Measurements from ENCODE around the gene CD69. TPM values are rescaled to one million over a fixed set of nuclear protein-coding genes. Genes with fewer than 3 reads are reported as not detected.
A peak's percentile ranks its signal among the peaks of the same experiment; 100 is the strongest.

The CD69 gene
- total RNA-seq, 2 experiments from 2014 or later = 150 to 153 TPM

DNA sequence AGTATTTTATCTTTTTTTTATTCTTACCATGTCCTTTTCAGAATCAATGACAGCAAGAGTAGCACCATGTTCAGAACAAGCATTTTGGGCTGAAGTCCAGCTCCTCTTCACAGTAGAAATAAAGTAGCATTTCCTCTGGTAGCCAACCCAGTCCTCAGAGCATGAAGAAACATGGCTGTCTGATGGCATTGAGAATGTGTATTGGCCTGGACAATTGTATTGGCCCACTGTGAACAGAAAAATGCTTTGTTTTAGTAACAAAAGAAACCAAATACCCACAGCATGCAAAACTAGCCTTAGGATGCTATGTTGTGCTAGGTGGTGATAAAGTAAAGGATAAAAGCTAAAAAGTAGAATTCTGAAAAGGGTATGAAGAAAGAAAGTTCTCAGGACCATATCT is 5.7 kb downstream of the CD69 start:
- H3K36me3 Mint-ChIP-seq (ENCODE audit: low read depth) = peaks cover 78% of the 10 kb centered on the region
- peaks cover 39% of the 10 kb centered on the region for H3K4me1 Mint-ChIP-seq (ENCODE audit: low read depth)
- H3K4me3 Mint-ChIP-seq = peak overlapping the region; percentile 95
- peak overlapping the region; percentile 99 for H3K27ac Mint-ChIP-seq
- intact Hi-C loops (cut with micrococcal nuclease) = no loop called here
- no peaks in the 10 kb centered on the region for H3K9me3 Mint-ChIP-seq
- no peaks in the 10 kb centered on the region for H3K27me3 Mint-ChIP-seq (ENCODE audit: low read depth)
- CTCF ChIA-PET = interaction anchor here (0.7 to 19.4 kb wide), 3 partner anchors 12 to 73 kb away, joined by 4 to 537 read pairs (median 4); no protein-coding TSS in a partner anchor
- no peak for DNase-seq

DNA sequence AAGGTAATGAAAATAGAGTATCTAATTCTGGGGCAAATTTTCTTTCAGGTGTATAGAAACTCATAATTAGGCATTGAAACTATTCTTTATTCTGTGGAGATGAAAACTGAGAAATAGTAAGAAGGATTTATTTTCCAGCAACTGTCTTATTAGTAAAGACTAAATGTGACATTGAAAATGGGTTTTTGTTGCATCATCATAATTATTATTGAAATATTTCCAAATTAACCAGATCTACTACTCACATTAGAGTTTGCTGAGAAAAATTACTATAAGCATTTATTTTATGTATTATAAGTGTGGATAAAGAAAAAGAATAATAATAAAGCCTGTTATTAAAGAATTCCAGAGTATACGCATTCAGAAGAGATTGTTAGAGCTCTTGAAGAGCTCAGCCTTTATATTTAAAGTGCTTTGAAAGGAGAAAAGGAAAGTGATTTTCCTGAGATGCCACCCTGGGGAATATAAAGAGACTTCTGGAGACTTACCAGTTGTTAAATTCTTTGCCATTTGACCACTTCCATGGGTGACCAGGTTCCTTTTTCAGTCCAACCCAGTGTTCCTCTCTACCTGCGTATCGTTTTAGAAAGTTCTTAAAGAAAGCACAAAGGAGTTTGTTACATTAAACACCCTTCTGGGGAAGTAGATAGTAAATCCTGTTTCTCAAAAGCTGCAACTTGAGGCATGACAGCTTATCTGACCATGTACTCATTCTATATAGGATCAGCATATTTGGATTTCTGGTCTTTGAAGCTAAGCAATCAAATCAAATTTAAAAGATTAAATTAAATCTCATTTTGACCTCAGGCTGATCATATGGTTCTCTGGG is 6.4 kb downstream of the CD69 start:
- DNase-seq = no peak
- Mint-ChIP-seq H3K27me3 (ENCODE audit: low read depth) (no peaks in the 10 kb centered on the region), H3K4me1 (ENCODE audit: low read depth) (peaks cover 41% of the 10 kb centered on the region), H3K36me3 (ENCODE audit: low read depth) (peaks cover 70% of the 10 kb centered on the region), H3K9me3 (no peaks in the 10 kb centered on the region), H3K27ac (peak overlapping the region; percentile 99), H3K4me3 (peak overlapping the region; percentile 95)
- intact Hi-C loops (cut with micrococcal nuclease) = no loop called here
- CTCF ChIA-PET = interaction anchor here (0.6 to 19.4 kb wide), 6 partner anchors 12 to 187 kb away, joined by 3 to 537 read pairs (median 4); no protein-coding TSS in a partner anchor

DNA sequence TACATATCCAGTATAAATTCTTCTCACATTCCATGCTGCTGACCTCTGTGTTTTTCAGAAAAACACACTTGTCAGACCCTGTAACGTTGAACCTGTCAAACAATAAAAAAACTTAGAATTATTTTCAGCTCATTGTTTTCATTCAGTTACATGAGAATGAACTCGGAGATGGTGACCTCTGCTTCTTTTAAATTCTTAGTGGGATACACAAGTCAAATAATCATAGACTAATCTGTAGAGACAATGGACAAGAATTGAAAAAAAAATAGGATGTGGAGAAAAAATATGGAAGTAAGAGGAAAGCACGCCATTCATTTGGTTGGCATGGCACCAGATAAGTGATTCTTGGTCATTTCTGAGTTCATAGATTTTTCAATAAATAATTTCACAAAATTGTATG is 7.2 kb downstream of the CD69 start:
- CTCF ChIA-PET = interaction anchor here (0.7 to 19.4 kb wide), 4 partner anchors 45 to 77 kb away, joined by 3 to 537 read pairs (median 4); no protein-coding TSS in a partner anchor
- H3K27ac Mint-ChIP-seq = peak overlapping the region; percentile 99
- no peaks in the 10 kb centered on the region for H3K9me3 Mint-ChIP-seq
- peaks cover 63% of the 10 kb centered on the region for H3K36me3 Mint-ChIP-seq (ENCODE audit: low read depth)
- peak overlapping the region; percentile 95 for H3K4me3 Mint-ChIP-seq
- intact Hi-C loops (cut with micrococcal nuclease) = no loop called here
- no peak for DNase-seq
- no peaks in the 10 kb centered on the region for H3K27me3 Mint-ChIP-seq (ENCODE audit: low read depth)
- H3K4me1 Mint-ChIP-seq (ENCODE audit: low read depth) = peaks cover 44% of the 10 kb centered on the region

DNA sequence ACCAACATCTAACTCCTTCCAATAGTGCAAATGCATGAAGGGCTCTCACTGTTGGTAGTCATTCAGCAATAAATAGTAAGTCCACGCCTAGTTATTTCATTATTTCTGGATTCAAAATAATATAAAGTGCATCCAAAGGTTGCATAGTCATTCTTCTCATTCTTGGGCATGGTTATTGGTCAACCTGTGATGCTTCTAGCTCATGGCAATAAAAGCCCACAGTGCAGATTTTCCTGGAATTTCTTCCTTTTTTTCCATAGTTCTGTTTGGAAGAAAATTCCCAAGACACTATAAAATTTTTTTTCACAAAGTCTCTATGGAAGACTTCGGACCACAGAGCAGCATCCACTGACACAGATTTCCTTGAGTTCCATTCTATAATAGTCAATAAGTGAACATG is 7.6 kb downstream of the CD69 start:
- no peak for DNase-seq
- H3K9me3 Mint-ChIP-seq = no peaks in the 10 kb centered on the region
- intact Hi-C loops (cut with micrococcal nuclease) = no loop called here
- peak overlapping the region; percentile 99 for H3K27ac Mint-ChIP-seq
- H3K4me3 Mint-ChIP-seq = peak overlapping the region; percentile 95
- H3K27me3 Mint-ChIP-seq (ENCODE audit: low read depth) = no peaks in the 10 kb centered on the region
- peaks cover 59% of the 10 kb centered on the region for H3K36me3 Mint-ChIP-seq (ENCODE audit: low read depth)
- CTCF ChIA-PET = interaction anchor here (0.7 to 19.4 kb wide), 2 partner anchors 46 to 55 kb away, joined by 3 to 537 read pairs; no protein-coding TSS in a partner anchor
- peaks cover 44% of the 10 kb centered on the region for H3K4me1 Mint-ChIP-seq (ENCODE audit: low read depth)

DNA sequence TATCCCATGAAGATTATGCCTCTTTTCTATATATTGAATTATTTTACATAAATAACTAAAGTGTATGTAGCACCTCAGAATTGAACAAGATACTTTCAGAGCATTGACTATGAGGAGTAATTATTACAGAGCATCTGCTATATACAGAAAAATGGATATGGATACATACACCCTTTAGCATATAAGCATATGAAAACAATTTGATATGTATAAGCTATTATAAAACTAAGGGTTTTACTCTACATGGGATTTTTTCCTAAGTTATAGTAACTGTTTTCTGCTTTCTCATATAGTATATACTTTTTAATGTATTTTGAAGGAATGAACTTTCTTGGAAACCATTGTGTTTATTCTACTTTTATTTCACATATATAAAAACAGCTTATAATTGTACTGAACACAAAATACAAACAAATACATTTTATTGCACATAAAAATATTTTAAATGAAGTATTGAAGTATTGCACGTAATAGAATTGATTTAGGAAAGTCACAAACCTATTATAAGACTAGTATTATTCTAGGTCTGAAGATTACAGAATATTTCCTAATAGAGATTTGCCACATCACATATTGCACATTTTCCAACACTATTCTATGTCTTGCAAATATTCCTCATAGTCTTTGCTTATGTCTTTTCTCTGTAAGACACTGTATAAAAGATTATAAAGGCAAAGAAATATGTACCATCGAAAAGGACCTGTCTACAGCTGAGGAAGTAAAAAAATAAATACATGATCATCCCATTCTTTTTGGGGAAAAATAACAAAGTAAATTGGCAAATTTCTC is 8.4 kb downstream of the CD69 start:
- intact Hi-C loops (cut with micrococcal nuclease) = no loop called here
- no peak for DNase-seq
- peak overlapping the region; percentile 95 for H3K4me3 Mint-ChIP-seq
- CTCF ChIA-PET = interaction anchor here (0.8 to 19.4 kb wide), 4 partner anchors 9 to 267 kb away, joined by 3 to 537 read pairs (median 24); partner anchors contain the start of gene CD69
- H3K36me3 Mint-ChIP-seq (ENCODE audit: low read depth) = peaks cover 51% of the 10 kb centered on the region
- H3K9me3 Mint-ChIP-seq = no peaks in the 10 kb centered on the region
- peak overlapping the region; percentile 99 for H3K27ac Mint-ChIP-seq
- no peaks in the 10 kb centered on the region for H3K27me3 Mint-ChIP-seq (ENCODE audit: low read depth)
- H3K4me1 Mint-ChIP-seq (ENCODE audit: low read depth) = peaks cover 45% of the 10 kb centered on the region

DNA sequence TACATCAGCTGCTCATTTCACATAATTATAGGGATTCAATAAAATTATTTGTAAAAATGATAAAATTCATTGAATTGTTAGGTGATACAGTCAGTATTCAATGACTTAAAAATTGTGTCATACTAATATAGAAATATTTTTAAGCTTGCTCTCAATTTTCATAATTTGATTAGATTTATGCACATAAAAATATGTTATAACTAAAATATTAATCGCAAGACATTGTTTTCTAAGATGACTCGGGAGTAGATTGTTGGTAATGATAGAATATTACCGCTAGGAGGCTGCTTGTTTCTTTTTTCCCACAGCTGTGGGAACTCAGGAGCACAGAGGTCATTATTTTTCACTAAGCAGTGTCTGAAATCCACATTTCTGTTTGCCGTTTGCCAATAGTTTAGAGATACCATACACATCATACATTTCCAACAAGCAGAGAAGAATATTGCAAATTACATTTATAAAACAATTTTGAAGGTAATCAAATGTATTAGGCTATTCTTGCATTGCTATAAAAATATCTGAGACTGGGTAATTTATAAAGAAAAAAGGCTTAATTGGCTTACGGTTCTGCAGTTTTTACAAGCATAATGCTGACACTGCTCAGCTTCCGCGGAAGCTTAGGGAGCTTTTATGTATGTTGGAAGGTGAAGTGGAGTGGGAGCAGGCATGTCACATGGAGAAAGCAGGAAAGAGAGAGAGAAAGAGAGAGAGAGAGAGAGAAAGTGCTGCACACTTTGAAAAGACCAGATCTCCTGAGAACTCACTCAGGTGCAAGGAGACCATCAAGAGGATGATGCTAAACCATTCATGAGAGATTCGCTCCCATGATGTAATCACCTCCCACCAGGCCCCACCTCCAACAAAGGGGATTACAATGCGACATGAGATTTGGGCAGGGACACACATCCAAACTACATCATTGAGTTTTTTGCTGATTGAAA is 9.2 kb downstream of the CD69 start:
- intact Hi-C loops (cut with micrococcal nuclease) = loop anchor here (1.0 to 2.0 kb wide), 3 partner anchors 10 to 421 kb away; partner anchors contain the start of gene CLEC2B
- no peaks in the 10 kb centered on the region for H3K27me3 Mint-ChIP-seq (ENCODE audit: low read depth)
- peak; percentile 77 for DNase-seq
- H3K27ac Mint-ChIP-seq = peak overlapping the region; percentile 91
- H3K36me3 Mint-ChIP-seq (ENCODE audit: low read depth) = peaks cover 43% of the 10 kb centered on the region
- CTCF ChIA-PET = interaction anchor here (0.5 to 19.4 kb wide), 23 partner anchors 9 to 388 kb away, joined by 3 to 537 read pairs (median 6); partner anchors contain the start of genes CD69 and CLEC12B
- peak overlapping the region; percentile 74 for H3K4me3 Mint-ChIP-seq
- H3K4me1 Mint-ChIP-seq (ENCODE audit: low read depth) = peaks cover 48% of the 10 kb centered on the region
- no peaks in the 10 kb centered on the region for H3K9me3 Mint-ChIP-seq

DNA sequence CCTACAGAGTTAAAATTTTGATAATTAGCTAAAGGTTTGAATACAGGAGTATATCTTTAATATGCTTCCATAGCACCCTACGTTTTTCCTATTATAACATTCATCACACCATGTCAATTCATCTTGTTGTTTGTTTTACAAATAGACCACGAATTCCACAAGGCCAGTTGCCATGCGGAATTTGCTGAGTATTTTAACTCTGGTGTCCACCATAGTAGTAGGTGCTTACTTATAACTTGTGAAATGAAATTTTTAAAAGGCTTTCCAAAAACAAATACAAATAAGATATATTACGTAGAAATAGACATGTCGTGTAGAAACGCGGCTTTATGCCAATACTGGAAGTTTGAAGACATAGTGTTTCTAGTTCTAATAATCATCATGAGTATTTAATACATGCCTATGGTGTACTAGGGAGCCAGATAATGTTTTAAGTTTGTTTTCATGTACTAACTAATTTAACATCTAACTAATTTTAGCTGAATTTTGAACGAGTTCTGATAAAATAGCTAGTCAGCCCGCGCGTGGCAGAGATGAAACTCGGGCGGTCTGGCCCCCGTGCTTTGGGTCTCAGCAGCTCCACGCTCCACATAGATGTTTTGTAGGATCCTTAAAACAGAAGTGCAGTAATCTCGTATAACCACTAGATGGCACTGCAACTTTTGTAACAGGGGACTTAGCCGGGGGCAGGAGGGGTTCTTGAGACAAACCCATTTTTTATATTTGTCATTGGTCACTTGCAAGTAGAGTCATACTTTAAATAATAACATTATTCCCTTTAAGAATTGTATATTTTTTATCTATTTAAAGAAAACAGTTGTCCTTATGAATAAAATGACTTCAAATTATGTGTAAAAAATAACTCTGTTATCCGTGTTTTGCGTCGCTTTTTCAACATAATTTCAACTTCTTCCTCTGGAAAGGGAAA is 10.2 kb downstream of the CD69 start:
- no peaks in the 10 kb centered on the region for H3K27me3 Mint-ChIP-seq (ENCODE audit: low read depth)
- peak overlapping the region; percentile 71 for H3K27ac Mint-ChIP-seq
- peaks cover 44% of the 10 kb centered on the region for H3K4me1 Mint-ChIP-seq (ENCODE audit: low read depth)
- peaks cover 36% of the 10 kb centered on the region for H3K36me3 Mint-ChIP-seq (ENCODE audit: low read depth)
- CTCF ChIA-PET = interaction anchor here (0.6 to 19.4 kb wide), 31 partner anchors 8 to 392 kb away, joined by 3 to 537 read pairs (median 5); partner anchors contain the start of genes CD69 and CLEC12B
- peak; percentile 68 for DNase-seq
- peak overlapping the region; percentile 74 for H3K4me3 Mint-ChIP-seq
- no peaks in the 10 kb centered on the region for H3K9me3 Mint-ChIP-seq
- intact Hi-C loops (cut with micrococcal nuclease) = loop anchor here (1.0 to 2.0 kb wide), 8 partner anchors 8 to 420 kb away; partner anchors contain the start of gene CLEC2B

DNA sequence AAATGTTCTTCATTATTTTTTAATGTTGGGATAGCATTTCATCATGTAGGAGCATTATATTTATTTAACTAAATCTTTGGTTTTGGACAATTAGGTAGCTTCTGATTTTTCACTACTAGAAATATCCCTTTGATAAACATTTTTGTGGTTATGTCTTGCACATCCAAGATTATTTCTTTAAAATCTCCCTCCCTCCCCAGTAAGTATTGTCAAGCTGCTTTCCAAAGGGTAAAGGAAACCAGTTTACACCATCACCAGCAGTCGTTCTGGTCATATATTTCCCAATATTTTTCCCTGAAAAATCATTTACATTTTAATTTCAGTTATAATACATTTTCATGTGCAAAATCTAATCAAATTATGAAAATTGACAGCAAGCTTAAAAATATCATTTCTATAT is 11.1 kb downstream of the CD69 start:
- CTCF ChIA-PET = interaction anchor here (0.6 to 19.4 kb wide), 25 partner anchors 9 to 680 kb away, joined by 3 to 537 read pairs (median 5); partner anchors contain the start of genes CD69 and CLEC12B
- Mint-ChIP-seq H3K4me3 (no peak overlapping the region), H3K36me3 (ENCODE audit: low read depth) (peaks cover 27% of the 10 kb centered on the region), H3K27me3 (ENCODE audit: low read depth) (no peaks in the 10 kb centered on the region), H3K9me3 (no peaks in the 10 kb centered on the region), H3K27ac (peak overlapping the region; percentile 8), H3K4me1 (ENCODE audit: low read depth) (peaks cover 44% of the 10 kb centered on the region)
- no peak for DNase-seq
- intact Hi-C loops (cut with micrococcal nuclease) = loop anchor here (1.0 to 5.0 kb wide), 9 partner anchors 7 to 813 kb away; partner anchors contain the start of genes CLEC2B and GABARAPL1

DNA sequence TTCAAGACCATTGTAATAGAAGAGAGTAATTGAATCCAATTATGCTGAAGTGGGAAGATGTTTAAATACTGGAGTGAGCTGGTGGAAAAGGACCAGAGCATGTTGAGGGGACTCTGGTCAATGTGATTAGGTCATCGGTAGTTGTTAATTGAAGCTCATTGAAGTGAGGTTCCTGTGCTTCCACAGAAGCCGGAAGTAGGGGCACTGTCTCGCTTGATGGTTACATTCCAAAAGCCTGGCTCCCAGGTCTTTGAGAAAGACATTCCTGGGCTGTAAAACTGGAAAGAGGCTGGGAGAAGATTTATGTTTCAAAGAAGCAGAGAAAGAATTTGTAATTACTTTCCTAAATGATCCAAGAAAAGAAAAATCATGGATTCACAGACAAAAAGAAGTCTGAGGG is 15.5 kb downstream of the CD69 start:
- Mint-ChIP-seq H3K36me3 (ENCODE audit: low read depth) (no peaks in the 10 kb centered on the region), H3K27me3 (ENCODE audit: low read depth) (no peaks in the 10 kb centered on the region), H3K4me1 (ENCODE audit: low read depth) (peaks cover 51% of the 10 kb centered on the region), H3K27ac (no peak overlapping the region), H3K9me3 (no peaks in the 10 kb centered on the region), H3K4me3 (no peak overlapping the region)
- intact Hi-C loops (cut with micrococcal nuclease) = loop anchor here (5.0 kb wide), 1 partner anchor 817 kb away; no protein-coding TSS in a partner anchor
- DNase-seq = no peak
- CTCF ChIA-PET = interaction anchor here (0.7 to 19.4 kb wide), 4 partner anchors 54 to 430 kb away, joined by 3 to 537 read pairs (median 14); no protein-coding TSS in a partner anchor

DNA sequence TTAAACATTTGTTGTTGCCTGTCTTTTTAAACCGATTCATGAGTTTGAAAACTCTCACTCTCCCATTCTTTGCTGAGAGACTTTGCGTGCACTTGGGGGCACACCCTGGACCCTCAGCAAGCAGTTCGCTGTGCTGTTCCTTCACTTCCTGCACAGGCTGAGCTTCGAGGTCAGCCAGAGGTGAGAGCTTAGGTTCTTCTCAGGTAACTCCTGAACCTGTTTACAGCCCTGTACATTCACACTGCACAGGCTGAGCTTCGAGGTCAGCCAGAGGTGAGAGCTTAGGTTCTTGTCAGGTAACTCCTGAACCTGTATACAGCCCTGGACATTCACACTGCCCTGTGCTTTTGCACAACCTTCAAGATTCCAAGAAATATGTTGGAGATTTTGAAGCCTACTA is 18.0 kb downstream of the CD69 start:
- no peaks in the 10 kb centered on the region for H3K27me3 Mint-ChIP-seq (ENCODE audit: low read depth)
- H3K4me1 Mint-ChIP-seq (ENCODE audit: low read depth) = peaks cover 62% of the 10 kb centered on the region

More for the DNA sequence above, 18.0 kb downstream of the CD69 start:
- Mint-ChIP-seq H3K4me3 (peak overlapping the region; percentile 71), H3K9me3 (no peaks in the 10 kb centered on the region), H3K27ac (peak overlapping the region; percentile 13), H3K36me3 (ENCODE audit: low read depth) (peaks cover 3% of the 10 kb centered on the region)
- no peak for DNase-seq
- CTCF ChIA-PET = interaction anchor here (0.5 to 3.7 kb wide), 50 partner anchors 8 to 441 kb away, joined by 3 to 88 read pairs (median 4); partner anchors contain the start of genes CLEC2D and CLECL1
- intact Hi-C loops (cut with micrococcal nuclease) = loop anchor here (1.0 to 5.0 kb wide), 4 partner anchors 8 to 930 kb away; partner anchors contain the start of gene STYK1

Measured in activated naive CD4-positive, alpha-beta T cell treated with anti-CD3 and anti-CD28 coated beads for 36 hours (primary cell).